ENCODE results near the gene POMT2.

DNA sequence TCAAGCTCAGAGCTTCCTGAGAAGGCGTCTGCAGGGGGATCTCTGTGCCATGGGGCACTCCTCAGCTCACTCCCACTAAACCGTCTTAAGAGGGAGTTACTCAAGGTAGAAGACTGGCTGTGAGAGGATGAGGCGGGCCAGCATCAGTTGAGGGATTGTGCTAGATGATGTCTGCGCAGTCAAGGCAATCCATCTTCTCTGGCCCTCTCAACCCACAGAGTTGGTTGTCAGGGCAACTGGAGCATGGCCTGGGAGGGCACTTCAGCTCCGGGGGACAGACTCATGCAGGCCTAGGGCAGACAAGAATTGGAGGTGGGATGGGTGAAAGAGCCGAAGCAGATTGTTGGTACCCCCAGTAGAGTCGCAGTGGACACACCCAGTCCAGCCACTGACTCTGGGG lies 9.2 kb upstream of the POMT2 start:
- no peak for TF ChIP-seq GATA3 (IDR thresholded peaks at IDR 0.05; ENCODE audit: low read depth, low read length)
- no peak for TF ChIP-seq GATA2 (IDR thresholded peaks at IDR 0.05; ENCODE audit: low read depth, low read length)

All from SH-SY5Y (cell line).